Head of caudate nucleus (tissue), 42 donors: ENCODE measurements around the gene POP4.
"Not testable (repeated sequence)": the region's sequence is repeated elsewhere in the genome, so short reads cannot be mapped to it uniquely, and the experiment has no call there.

Experiments used
- DNase-seq, 42 donors: peaks; one replicate each; pipeline versions ENCODE4 v3.0.0 to v3.0.0-alpha.2; 2020 to 2021; ENCODE audit warnings: mixed read lengths in 7 of 42
- intact Hi-C: fragments of 100-400 bp; cut with DNase I; formaldehyde crosslinking; loops from one replicate; pipeline ENCODE4 v1.15.0; 2022

Gene POP4, protein sequence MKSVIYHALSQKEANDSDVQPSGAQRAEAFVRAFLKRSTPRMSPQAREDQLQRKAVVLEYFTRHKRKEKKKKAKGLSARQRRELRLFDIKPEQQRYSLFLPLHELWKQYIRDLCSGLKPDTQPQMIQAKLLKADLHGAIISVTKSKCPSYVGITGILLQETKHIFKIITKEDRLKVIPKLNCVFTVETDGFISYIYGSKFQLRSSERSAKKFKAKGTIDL

DNA sequence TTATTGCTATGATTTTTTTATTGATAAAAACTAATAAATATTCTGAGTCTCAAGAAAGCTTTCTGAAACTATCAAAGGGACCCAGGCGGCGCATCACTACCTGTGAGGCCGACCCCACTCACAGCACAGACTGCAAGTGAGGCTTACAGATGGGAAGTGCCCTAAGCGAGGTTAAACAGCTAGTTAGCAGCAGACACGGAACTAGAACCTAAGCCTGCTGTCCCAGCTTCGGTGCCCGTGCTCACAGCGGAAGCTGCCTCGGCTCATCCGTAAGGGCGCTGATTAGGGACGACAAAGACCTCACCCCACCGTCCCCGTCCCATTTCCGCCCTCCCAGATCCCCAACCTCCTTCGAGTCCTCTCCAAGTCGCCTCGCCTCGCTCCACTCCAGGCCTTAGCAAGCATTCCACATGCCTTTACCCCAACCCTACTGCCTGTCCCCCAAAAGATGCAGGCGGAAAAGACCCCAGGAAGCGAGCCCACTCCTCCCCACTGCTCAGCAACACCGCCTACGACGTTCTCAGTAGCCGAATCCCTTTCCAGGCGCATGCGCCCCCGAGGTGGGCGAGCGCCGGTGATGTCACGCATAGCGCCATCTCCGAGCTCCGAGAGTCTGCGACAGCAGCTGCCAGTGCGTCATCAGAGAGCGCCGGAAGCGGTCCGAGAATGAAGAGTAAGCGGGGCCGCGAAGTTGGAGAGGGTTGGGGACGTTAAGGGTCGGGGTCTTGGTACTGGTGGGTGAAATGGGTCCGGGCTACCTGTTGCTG is at the start of gene POP4:
POP4 (plus strand) TSS at position 631 of the 767 bp plus-strand sequence; CDS start at position 667, 36 bp downstream.
- intact Hi-C loops = loop anchor here (2.0 kb wide), 1 partner anchor 109 kb away; the partner anchor contains the start of gene C19orf12
- DNase-seq = peak; percentile 92 to 100 (median 98)

DNA sequence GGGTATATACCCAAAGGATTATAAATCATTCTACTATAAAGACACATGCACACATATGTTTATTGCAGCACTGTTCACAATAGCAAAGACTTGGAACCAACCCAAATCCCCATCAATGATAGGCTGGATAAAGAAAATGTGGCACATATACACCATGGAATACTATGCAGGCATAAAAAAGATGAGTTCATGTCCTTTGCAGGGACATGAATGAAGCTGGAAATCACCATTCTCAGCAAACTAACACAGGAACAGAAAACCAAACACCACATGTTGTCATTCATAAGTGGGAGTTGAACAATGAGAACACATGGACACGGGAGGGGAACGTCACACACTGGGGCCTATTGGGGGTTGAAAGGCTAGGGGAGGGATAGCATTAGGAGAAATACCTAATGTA is 47.0 kb upstream of the POP4 start:
- not testable (repeated sequence) for DNase-seq

DNA sequence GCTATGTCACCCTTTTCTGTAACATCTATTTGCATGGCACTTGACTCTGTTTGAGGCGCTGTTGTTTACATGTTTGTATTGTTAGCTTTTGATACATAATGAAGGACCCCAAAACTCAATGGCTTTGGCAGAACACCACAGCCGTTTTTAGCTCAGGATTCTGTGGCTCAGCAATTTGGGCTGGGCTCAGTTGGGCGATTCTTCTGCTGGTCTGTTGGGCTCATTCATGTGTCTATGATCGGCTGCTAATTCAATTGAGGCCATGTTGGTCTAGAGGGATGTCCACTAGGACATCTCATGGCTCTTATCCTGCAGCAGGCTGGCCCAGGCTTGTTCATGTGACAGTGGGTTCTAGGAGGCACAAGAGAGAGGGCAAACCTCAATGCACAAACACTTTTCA is 46.3 kb upstream of the POP4 start:
- DNase-seq = peak in 3 of 42 donors; percentile 3 to 8 (median 5)
- intact Hi-C loops = no loop called here

More for the DNA sequence above, 47.0 kb upstream of the POP4 start:
- intact Hi-C loops = not testable (repeated sequence)

DNA sequence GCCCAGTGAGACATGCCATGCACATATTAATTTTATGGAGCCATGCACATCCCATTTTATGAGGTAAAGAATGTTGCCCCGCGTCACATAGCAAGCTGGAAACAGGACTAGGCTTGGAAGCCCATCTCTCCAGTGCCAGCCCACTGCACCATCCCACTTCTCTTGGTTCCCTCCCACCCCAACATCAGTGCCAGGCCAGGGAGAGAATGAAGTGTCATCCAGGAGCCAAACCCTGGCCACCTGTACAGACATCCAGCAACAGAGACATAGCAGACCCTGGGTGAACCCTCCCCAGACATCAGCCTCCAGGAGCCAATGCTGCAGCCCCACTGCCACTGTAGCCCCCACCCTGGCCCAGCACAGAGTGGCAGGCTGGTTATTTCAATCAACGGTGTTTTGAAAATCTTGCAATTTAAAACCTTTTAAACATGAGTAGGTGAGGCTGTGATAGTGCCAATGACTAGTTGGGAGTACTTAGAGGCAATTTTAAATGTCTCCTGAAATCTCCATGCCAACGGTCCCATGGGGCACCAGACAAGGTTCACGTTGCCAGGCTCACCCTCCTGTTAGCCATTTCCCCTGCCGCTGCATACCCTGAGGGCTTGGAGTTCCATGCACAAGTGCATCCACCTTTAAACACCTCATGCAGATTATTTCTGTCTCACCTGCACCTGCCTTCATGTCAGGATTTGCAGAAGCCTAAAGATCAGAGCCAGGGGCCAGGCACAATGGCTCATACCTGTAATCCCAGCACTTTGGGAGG is 45.6 kb upstream of the POP4 start:
- DNase-seq = peak in 9 of 42 donors; percentile 8 to 26 (median 14)
- intact Hi-C loops = no loop called here

DNA sequence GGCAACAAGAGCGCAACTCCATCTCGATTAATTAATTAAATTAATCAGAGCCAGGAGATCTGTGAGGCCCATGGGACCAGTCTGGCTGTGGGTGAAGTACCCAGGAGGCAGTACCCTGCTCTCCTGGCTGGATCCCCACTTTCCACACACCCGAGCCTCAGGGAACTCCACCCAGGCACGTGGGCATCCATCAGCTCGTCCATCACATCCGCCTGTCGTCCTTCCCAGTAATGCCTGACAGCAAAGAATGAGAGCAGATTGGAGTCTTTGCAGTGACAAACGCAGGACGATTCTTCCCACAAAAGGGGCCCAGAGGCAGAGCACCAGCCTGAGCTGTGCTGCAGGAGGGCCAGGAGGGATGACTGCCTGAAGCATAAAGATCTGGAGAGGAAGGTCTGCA is 44.5 kb upstream of the POP4 start:
- DNase-seq = peak in 8 of 42 donors; percentile 5 to 28 (median 16)
- intact Hi-C loops = no loop called here

DNA sequence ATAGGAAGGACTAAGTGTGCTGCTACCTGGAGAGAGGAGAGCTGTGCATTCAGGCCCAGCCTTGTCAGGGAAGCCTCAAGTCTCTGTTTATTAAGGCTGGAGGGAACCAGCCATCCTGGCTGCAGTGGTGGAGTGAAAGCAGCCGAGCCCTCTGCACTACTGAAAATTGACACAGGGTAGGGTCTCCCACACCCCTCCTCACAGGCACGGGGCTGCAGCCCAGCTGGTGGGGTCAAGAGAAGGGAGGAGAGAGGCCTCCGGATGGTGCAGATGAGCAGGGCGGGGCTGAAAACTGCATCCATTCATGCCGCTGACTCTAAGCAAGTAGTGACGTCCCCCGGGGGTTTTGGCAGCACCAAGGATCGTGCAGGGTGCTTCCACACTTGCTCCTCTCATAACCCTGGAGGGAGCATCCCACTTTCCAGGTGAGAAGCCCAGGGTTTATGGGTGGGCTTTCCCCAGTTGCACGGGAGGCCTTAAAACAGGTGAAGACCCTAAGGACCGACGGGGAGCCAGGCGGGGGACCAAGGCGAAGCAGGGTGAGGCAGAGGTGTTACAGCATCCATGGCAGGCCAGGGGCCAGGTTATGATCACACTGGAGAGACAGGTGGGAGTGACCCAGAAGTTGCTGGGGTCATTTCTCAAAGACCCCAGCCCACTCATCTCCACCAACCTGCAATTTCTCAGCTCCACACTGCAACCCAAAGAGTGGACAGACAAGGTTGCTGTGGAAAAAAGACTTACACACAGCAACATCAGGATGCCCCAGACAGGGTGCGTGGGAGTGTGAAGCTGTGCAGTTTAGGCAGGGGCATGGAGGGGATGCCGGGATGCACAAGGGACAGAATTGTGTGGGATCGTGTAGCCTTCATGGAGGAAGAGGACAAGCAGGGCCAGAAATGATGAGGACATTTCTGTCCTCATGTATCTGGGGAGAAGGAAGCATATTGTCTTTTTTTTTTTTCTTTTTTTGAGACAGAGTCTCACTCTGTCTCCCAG is 43.5 kb upstream of the POP4 start:
- intact Hi-C loops = no loop called here
- DNase-seq = peak in 9 of 42 donors; percentile 5 to 37 (median 22)

DNA sequence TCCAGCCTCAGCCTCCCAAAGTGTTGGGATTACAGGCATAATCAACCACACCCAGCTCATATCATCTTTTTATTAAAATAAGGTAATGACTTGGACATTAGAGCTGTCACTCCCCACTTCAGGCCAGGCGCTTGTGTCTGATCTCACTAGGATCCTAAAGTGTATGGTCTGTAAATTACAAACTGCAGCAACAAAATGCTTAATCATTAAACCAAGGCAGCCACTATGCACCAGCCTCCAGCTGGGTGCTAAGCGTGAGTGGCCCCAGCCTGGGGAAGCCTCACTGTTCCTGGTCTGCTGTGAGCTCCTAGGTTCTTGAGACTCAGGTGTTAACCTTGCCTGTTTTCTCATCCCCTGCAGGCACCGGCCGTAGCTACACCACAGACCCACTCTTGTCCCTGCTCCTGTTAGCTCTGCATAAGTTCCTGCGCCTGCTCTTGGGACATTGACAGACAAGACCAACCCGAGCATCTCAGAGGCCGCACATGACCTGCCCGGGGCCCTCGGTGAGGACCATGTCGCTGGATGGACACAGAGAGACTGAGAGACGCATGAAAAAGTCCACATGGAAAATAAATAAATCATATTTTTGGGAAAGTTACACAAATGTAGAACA is 42.5 kb upstream of the POP4 start:
- intact Hi-C loops = no loop called here
- peak in 6 of 42 donors; percentile 7 to 42 (median 16) for DNase-seq

DNA sequence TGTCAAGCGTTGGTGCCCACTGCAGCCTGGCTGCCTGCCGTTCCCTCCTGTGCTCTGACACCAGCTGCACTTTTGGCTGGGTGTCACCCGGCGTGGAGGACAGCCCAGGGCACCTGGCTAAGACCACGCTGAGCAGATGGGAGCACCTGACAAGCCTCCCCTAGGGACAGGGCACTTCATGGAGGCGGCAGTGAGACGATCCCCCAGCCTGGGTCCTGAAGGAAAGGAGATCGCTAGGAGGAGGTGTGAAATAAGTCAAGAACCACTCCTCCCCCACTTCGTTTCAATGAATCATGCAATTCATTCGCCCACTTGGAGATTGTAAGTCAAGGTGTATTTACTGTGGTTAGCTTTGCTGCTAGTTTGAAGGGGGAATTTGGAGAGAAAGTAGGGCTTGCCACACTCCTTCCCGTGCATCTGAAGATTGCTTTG is 41.5 kb upstream of the POP4 start:
- DNase-seq = peak in 17 of 42 donors; percentile 10 to 68 (median 38)
- intact Hi-C loops = no loop called here

DNA sequence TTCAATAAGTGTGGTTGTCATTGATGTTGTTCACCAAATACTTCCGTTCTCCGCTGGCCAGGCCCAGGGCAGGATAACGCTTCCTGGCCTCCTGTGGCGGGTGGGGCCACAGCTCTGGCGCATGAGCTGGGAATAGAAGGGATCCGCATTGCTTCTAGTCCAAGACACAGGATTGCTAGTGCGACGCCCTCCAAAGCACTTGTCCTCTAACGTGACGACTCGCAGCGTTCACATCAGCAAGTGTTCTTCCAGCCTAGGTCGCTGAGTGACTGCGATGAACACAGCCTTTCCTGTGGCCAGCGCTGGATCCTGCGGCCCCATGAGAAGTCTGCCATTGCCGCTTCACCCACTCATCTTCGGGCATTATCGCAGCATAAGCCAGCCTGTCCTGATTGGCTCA is 40.9 kb upstream of the POP4 start:
- DNase-seq = peak in 4 of 42 donors; percentile 8 to 37 (median 23)
- intact Hi-C loops = no loop called here

DNA sequence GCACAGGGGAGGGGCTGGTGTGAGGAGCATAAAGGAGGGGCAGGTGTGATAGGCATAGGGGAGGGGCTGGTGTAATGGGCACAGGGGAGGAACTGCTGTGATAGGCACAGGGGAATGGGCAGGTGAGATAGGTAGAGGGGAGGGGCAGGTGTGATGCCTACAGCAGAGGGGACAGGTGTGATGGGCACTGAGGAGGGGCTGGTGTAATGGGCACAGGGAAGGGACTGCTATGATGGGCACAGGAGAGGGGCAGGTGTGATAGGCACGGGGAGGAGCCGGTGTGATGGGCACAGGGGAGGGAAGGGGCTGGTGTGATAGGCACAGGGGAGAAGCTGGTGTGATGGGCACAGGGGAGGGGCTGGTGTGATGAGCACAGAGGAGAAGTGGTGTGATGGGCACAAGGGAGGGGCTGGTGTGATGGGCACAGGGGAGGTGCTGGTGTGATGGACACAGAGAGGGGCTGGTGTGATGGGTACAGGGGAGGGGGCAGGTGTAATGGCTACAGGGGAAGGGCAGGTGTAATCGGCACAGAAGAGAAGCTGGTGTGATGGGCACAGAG is 39.5 kb upstream of the POP4 start:
- peak in 3 of 42 donors; percentile 4 to 19 (median 5) for DNase-seq
- intact Hi-C loops = no loop called here

DNA sequence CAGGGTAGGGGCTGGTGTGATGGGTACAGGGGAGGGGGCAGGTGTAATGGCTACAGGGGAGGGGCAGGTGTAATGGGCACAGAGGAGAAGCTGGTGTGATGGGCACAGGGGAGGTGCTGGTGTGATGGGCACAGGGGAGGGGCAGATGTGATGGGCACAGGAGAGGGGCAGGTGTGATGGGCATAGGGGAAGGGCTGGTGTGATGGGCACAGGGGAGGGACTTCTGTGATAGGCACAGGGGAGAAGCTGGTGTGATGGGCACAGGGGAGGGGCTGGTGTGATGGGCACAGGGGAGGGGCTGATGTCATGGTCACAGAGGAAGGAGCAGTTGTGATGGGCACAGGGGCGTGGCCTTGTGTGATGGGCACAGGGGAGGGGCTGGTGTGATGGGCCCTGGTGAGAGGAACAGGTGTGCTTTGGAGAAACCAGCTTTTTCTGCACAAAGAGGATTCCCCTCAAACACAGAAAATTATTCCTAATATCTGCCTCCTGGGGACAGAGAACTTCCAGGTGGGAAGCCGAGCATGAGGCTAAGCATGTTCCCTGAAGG is 38.6 kb upstream of the POP4 start:
- DNase-seq = peak in 5 of 42 donors; percentile 1 to 21 (median 3)
- intact Hi-C loops = no loop called here

DNA sequence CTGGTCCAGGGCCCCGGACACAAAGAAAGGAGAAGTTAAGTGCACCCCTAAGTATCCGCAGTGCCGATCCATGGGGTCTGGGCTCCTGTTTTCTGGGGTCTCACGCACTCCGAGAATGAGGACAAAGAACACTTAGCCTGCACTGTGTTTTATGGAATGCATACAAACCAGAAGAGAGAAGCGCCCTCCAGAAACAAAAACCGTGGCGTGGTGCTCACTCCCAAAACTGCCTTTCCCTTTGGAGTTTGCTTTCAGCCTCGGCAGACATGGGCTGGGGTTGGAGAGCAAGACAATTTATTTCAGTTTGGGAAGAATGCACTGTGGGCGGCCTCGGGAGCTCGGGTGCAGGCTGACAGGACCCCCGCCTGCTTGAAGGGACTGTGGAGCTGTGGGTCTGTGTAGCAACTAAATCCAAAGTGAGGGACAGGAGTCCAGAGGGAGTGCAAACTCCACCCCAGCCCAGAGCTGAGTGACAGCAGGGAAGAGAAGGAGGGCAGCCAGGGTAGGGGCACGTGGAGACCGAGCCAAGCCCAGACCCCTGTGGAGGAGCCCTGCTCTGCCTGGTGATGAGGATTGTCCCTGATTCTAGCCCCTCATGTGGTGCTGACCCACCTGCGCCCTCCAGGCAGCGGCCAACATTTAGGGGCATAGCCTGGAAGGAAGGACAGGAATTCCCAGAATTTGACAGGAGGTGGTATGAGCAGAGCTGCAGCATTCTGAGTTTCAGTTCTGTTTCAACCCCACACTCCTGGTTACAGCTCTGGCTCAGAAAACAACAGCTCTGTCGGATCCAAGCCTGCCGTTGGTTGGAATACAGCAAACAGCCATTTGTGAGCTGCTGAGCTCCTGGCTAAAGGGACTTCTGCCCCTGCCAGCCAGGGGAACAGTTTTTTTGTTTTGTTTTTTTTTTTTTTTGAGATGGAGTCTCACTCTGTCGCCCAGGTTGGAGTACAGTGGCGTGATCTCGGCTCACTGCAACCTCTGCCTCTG is 37.8 kb upstream of the POP4 start:
- intact Hi-C loops = no loop called here
- DNase-seq = peak in 6 of 42 donors; percentile 7 to 35 (median 16)

DNA sequence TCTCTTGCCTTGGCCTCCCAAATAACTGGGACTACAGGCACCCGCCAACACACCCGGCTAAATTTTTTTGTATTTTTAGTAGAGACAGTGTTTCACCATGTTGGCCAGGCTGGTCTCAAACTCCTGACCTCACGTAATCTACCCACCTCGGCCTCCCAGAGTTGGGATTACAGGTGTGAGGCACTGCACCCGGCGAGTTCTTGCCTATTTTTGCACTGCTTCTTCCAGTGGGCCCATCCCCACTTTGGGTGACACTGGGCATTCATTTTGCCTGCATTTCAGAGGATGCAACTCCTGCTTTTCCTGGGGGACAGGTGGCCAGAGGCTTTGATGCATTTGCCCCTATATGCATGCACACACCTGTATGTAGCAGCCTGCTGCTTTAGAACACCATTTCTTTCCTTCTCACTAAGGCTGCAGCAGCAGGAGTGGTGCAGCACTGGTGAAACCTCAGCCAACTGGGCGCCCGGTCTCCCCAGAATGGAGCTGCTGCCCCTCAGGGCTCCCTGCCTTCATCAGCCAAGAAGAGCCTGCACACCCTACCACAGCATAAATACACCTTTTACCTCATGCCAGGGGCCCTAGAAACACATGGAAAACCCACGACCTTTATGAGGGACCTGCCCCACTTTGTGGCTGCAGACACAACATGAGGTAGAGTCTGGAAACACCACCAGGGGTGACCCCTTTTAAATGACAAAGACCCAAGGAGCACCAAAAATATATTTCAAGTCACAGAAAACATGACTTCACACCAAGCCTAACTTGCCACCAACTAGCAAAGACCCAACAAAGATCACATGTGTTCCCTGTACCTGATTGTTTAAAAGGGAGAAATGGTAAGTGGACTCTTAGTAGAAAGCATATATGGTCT is 36.8 kb upstream of the POP4 start:
- DNase-seq = peak in 3 of 42 donors; percentile 2 to 18 (median 15)
- intact Hi-C loops = no loop called here

DNA sequence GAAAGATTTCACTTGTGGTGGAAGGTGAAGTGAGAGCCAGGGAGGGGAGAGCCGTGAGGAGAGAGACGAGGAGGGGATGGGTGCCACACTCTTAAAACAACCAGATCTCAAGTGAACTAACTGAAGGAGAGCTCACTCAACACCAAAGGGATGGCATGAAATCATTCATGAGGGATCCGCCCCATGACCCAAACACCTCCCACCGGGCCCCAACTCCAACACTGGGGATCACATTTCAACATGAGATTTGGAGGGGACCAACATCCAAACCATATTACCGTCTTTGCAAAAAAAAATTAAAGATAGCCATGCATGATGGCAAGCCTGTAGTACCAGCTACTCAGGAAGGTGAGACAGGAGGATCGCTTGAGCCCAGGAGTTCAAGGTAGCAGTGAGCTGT is 34.9 kb upstream of the POP4 start:
- intact Hi-C loops = no loop called here
- peak in 4 of 42 donors; percentile 0 to 15 (median 8) for DNase-seq

DNA sequence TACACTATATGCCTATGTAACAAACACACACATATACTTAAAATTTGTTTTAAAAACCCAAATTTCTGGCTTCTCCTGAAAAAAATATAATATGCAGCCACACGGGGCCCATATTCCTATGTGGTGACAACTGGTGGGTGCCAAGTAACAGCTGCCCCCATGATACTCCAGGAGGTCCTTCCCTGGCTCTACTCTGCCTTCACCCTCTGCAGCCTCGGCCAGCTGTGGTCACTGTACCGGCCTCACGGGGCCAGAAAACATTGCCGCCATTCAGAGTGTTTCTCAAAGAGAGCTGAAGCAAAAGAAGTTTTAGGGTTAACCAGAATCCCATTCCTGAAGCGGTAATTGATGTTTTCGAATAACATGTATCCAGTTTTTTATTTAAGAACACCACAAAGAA is 32.6 kb upstream of the POP4 start:
- peak in 4 of 42 donors; percentile 1 to 29 (median 12) for DNase-seq
- intact Hi-C loops = no loop called here
